GM12873 (cell line): ENCODE measurements around the gene SLC12A4.

Experiments used
- TF ChIP-seq, protein P1 (sequence below): IDR thresholded peaks from 2 replicates; pipeline ENCODE4 v1.5.1; 2012; ENCODE audit warnings: low read depth, mild to moderate bottlenecking, moderate library complexity, low read length, control low read depth; ENCODE audit not compliant: insufficient read depth; ENCODE audit errors: missing control alignments

Gene SLC12A4

DNA sequence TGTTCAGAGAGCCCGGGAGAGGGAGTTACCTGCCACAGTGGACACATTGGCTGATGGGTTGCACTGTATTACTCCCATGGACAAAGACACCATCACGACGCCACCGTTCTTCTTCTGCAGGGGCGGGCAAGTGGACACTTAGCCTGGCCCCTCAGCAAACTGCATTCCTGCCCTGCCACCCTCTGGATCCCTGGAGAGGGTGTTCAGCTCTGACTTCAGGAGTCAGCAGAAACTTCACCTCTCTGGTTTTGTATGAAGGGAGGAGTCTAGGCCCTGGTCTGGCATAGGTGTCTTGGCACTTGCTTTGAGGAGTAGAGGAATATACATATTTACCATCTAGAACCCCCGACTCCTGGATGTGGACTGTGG, 21.6 kb upstream of the SLC12A4 start:
- TF ChIP-seq, protein P1, sequence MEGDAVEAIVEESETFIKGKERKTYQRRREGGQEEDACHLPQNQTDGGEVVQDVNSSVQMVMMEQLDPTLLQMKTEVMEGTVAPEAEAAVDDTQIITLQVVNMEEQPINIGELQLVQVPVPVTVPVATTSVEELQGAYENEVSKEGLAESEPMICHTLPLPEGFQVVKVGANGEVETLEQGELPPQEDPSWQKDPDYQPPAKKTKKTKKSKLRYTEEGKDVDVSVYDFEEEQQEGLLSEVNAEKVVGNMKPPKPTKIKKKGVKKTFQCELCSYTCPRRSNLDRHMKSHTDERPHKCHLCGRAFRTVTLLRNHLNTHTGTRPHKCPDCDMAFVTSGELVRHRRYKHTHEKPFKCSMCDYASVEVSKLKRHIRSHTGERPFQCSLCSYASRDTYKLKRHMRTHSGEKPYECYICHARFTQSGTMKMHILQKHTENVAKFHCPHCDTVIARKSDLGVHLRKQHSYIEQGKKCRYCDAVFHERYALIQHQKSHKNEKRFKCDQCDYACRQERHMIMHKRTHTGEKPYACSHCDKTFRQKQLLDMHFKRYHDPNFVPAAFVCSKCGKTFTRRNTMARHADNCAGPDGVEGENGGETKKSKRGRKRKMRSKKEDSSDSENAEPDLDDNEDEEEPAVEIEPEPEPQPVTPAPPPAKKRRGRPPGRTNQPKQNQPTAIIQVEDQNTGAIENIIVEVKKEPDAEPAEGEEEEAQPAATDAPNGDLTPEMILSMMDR = no peak

DNA sequence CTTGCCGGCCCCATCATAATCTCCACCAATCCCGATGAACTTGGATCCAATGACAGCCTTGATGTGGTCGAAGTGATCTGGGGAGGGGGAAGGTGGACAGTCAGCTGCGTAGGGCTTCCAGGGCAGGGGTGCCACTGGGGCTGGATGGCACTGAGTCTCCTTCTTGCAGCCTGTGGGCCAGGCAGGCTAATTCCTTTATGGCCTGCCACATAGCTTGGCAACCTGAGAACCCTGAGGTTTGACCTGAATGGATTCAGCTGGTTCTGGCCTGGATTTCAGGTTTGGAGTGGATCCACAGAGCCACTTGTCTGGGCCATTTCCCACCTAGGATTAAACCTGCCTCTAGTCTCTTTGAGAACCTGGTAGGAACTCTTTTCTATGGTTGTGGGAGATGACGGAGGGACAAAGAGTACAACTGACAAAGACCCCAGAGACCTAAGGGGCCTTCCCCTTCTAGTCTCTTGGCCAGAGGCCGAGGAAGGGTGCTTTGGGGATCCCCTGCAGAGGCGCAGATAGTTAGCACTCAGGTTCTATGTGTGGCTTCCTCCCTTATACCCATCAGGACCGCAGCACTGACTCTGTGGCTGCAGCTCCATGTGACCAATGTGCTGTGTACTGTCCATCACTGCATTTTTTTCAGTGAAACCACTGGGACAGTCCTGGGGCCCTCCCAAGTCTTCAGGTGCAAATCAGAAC, 21.0 kb upstream of the SLC12A4 start:
- TF ChIP-seq, protein P1 = no peak

DNA sequence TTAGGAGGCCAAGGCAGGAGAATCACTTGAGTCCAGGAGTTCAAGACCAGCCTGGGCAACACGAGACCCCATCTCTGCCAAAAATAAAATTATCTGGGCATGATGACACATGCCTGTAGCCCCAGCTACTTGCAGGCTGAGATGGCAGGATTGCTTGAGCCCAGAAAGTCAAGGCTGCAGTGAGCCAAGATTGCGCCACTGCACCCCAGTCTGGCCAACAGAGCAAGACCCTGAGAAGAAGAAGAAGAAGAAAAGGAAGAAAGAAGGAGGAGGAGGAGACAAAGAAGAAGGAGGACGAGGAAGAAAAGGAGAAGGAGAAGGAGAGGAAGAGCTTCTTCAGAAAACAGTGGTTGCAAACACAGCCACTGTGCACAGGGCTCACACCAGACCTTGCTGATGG, 20.2 kb upstream of the SLC12A4 start:
- TF ChIP-seq, protein P1 = no peak

DNA sequence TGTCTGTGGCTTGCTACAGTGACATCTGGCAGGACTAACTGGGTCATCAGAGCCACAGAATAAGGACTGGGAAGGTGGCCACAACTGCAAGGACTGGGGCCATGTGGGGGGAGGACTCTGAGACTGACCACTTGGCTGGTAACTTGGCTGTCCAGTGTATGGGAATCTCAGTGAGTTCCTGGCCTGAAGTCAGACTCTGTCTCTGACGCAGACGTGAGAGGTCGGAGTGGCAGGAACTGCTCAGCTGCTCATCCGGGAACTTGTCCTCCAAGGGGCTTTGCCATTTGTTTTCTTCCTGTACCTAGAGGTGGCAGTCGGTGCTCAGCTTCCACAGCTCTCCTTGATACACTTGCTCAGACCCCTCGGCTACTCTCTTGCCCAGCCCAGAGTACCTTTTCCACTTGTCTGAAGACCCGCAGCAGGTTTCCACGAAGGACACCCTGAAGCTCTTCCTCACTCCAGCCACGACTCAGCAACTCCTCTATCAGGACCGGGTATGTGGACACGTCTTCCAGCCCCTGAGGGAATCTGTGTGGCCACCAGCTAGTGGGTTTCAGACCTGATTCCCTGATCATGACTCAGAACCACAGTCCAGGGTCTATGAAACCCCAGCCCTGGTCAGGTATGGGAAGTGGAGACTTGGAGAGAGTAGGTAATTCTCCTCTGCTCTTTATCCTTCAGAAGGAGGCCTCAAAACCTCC, 19.2 kb upstream of the SLC12A4 start:
- TF ChIP-seq, protein P1 = no peak

DNA sequence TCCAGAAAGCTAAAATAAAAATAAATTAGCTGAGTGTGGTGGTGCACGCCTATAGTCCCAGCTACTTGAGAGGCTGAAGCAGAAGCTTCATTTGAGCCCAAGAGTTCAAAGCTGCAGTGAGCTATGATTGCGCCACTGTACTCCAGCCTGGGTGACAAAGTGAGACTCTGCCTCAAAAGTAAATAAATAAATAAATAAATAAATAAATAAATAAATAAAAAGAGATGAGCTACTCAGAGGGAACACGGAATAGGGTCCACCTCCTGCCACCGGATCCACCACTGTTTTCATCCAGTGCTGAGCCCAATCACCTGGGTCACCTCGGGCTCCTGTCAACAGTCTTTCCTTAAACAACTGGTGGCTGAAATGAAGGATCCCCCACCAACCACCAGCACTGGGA, 18.5 kb upstream of the SLC12A4 start:
- TF ChIP-seq, protein P1 = no peak

DNA sequence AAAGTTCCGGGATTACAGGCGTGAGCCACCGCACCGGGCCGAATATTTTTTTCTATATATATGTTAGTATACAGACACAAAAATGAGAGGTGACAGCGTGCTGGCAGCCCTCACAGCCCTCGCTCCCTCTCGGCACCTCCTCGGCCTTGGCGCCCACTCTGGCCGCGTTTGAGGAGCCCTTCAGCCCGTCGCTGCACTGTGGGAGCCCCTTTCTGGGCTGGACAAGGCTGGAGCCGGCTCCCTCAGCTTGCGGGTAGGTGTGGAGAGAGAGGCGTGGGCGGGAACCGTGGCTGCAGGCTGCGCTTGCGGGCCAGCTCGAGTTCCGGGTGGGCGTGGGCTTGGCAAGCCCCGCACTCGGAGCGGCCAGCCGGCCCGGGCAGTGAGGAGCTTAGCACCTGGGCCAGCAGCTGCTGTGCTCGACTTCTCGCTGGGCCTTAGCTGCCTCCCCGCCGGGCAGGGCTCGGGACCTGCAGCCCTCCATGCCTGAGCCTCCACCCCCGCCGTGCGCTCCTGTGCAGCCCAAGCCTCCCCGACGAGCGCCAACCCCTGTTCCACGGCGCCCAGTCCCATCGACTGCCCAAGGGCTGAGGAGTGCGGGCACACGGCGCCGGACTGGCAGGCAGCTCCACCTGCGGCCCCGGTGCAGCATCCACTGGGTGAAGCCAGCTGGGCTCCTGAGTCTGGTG, 13.7 kb upstream of the SLC12A4 start:
- TF ChIP-seq, protein P1 = no peak

DNA sequence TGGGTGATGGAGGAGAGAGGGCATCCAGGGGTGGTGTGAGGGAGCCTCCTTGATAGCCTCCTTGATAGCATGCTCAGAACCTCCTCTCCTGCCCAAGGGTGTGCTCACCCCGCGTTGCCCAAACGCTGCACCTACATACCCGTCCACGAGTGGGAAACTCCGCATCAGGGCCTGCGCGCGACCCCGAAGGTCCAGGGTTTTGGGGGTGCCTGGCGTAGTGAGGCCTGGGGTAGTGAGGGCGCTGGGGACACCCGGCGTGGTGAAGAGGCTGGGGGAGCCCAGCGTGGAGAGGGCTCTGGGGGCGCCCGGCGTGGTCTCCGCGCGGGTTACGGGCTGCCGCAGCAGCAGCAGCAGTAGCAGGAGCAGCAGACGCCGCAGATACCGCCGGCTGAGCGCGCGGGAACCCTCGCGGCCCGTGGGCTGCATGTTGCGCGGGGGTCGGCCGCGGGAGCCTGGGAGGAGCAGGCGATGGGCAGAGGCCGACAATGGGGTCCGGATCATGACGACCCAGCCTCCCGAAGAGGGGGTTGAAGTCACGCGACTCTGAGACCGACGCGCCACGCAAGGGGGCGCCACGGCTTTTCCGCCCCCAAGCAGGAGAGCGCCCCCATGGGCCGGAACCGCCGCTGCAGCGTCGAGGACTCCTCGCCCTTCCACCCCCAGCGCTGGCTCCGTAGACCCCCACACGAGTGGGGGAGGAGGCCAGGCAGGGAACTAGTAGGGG, 11.7 kb upstream of the SLC12A4 start, which contains the start of gene DPEP3:
Gene DPEP3 (minus strand): TSS at position 545 of the 724 bp plus-strand sequence. CDS start 119 bp downstream, at position 426.
- TF ChIP-seq, protein P1 = no peak
